NT2/D1 (cell line): ENCODE measurements around the gene MROH2A.
"Not testable (repeated sequence)": the region's sequence is repeated elsewhere in the genome, so short reads cannot be mapped to it uniquely, and the experiment has no call there.

Experiments used
- DNase-seq: peaks from one replicate; pipeline ENCODE4 v3.0.0-alpha.2; 2011; ENCODE audit warnings: low read depth, low spot score
- H3K27me3 ChIP-seq: 2 replicates; pipeline ENCODE4 v1.6.0; 2011; ENCODE audit warnings: mild to moderate bottlenecking; ENCODE audit not compliant: insufficient read length, insufficient read depth
- H3K36me3 ChIP-seq: 2 replicates; pipeline ENCODE4 v1.6.1; 2011; ENCODE audit warnings: mild to moderate bottlenecking, low read length, mixed read lengths; ENCODE audit not compliant: insufficient read depth, insufficient read length
- H3K4me1 ChIP-seq: 2 replicates; pipeline ENCODE4 v1.5.1; 2011; ENCODE audit not compliant: insufficient read depth, insufficient read length
- H3K4me3 ChIP-seq: 2 replicates; pipeline ENCODE4 v1.5.1; 2011; ENCODE audit warnings: low read depth; ENCODE audit not compliant: insufficient read length
- H3K9ac ChIP-seq: 2 replicates; pipeline ENCODE4 v1.6.0; 2011; ENCODE audit warnings: low read depth; ENCODE audit not compliant: insufficient read length
- H3K9me3 ChIP-seq: 2 replicates; pipeline ENCODE4 v1.5.1; 2011; ENCODE audit warnings: mild to moderate bottlenecking, low read length; ENCODE audit not compliant: insufficient read depth
- SUZ12 ChIP-seq: IDR thresholded peaks from 2 replicates; pipeline ENCODE4 v1.6.1; 2011; ENCODE audit not compliant: insufficient read length, insufficient read depth; ENCODE audit errors: extremely low read depth
- YY1 ChIP-seq: IDR thresholded peaks from 2 replicates; pipeline ENCODE4 v1.6.1; 2011; ENCODE audit not compliant: insufficient read length, insufficient read depth
- ZNF274 ChIP-seq: IDR thresholded peaks from 2 replicates; pipeline ENCODE4 v1.6.1; 2011; ENCODE audit warnings: mild to moderate bottlenecking, low read depth, low read length

MROH2A gene

GRCh38 chr2:233745073-233745755 is 32.9 kb upstream of the MROH2A start:
- Histone ChIP-seq H3K9ac (no peak overlapping the region), H3K9me3 (no peaks in the 10 kb centered on the region; the same call in 1 of the 2 replicates), H3K27me3 (no peaks in the 10 kb centered on the region), H3K36me3 (no peaks in the 10 kb centered on the region), H3K4me1 (no peaks in the 10 kb centered on the region), H3K4me3 (no peak overlapping the region)
- no peak for DNase-seq
- TF ChIP-seq ZNF274 = no peak
- TF ChIP-seq SUZ12 = no peak
- TF ChIP-seq YY1 = no peak

GRCh38 chr2:233745838-233746237 is 32.3 kb upstream of the MROH2A start:
- DNase-seq, H3K4me1 ChIP-seq, H3K36me3 ChIP-seq, H3K9ac ChIP-seq, H3K27me3 ChIP-seq, H3K4me3 ChIP-seq, H3K9me3 ChIP-seq: not testable (repeated sequence)

GRCh38 chr2:233746475-233747282 is 31.5 kb upstream of the MROH2A start:
- peaks cover 13% of the 10 kb centered on the region; the same call in 1 of the 2 replicates for H3K9me3 ChIP-seq
- TF ChIP-seq YY1 = no peak
- TF ChIP-seq ZNF274 = no peak
- TF ChIP-seq SUZ12 = no peak
- no peaks in the 10 kb centered on the region for H3K4me1 ChIP-seq
- H3K36me3 ChIP-seq = no peaks in the 10 kb centered on the region
- DNase-seq = no peak
- no peak overlapping the region for H3K4me3 ChIP-seq
- H3K27me3 ChIP-seq = no peaks in the 10 kb centered on the region
- no peak overlapping the region for H3K9ac ChIP-seq

GRCh38 chr2:233747283-233747544 is 30.9 kb upstream of the MROH2A start:
- no peak for DNase-seq
- Histone ChIP-seq H3K27me3 (no peaks in the 10 kb centered on the region), H3K36me3 (no peaks in the 10 kb centered on the region), H3K4me1 (no peaks in the 10 kb centered on the region), H3K9me3 (peaks cover 14% of the 10 kb centered on the region; the same call in 1 of the 2 replicates), H3K9ac (no peak overlapping the region), H3K4me3 (no peak overlapping the region)
- no peak for TF ChIP-seq YY1
- TF ChIP-seq SUZ12 = no peak
- no peak for TF ChIP-seq ZNF274

- H3K9me3 ChIP-seq = peaks cover 17% of the 10 kb centered on the region; the same call in 1 of the 2 replicates
- DNase-seq, H3K36me3 ChIP-seq, H3K27me3 ChIP-seq, H3K4me3 ChIP-seq, H3K9ac ChIP-seq, H3K4me1 ChIP-seq: not testable (repeated sequence)
Measured at GRCh38 chr2:233750689-233751088, 27.4 kb upstream of the MROH2A start.

- H3K9me3 ChIP-seq = peaks cover 17% of the 10 kb centered on the region; the same call in 1 of the 2 replicates
- DNase-seq = not testable (repeated sequence)
Measured at GRCh38 chr2:233751212-233752009, 26.7 kb upstream of the MROH2A start.

GRCh38 chr2:233754872-233755611 is 23.1 kb upstream of the MROH2A start:
- TF ChIP-seq ZNF274 = no peak
- TF ChIP-seq YY1 = no peak
- TF ChIP-seq SUZ12 = no peak
- Histone ChIP-seq H3K36me3 (no peaks in the 10 kb centered on the region), H3K4me3 (no peak overlapping the region), H3K9ac (no peak overlapping the region), H3K27me3 (no peaks in the 10 kb centered on the region), H3K9me3 (peaks cover 17% of the 10 kb centered on the region; the same call in 1 of the 2 replicates), H3K4me1 (no peaks in the 10 kb centered on the region)
- DNase-seq = no peak

More at GRCh38 chr2:233751212-233752009, 26.7 kb upstream of the MROH2A start:
- H3K36me3 ChIP-seq, H3K4me3 ChIP-seq, H3K4me1 ChIP-seq, H3K27me3 ChIP-seq, H3K9ac ChIP-seq: not testable (repeated sequence)
